GM10266 (cell line): ENCODE data around the gene TBC1D1.
A peak's percentile ranks its signal among the peaks of the same experiment; 100 is the strongest.

Experiments
- DNase-seq: peaks from one replicate; pipeline ENCODE4 v3.0.0; 2012; ENCODE audit errors: extremely low spot score
- TF ChIP-seq, protein P1 (sequence below): IDR thresholded peaks from 2 replicates; pipeline ENCODE4 v1.5.1; 2012; ENCODE audit warnings: mild to moderate bottlenecking, low read depth; ENCODE audit not compliant: control insufficient read depth, insufficient read depth; ENCODE audit errors: missing control alignments

The TBC1D1 gene

DNA sequence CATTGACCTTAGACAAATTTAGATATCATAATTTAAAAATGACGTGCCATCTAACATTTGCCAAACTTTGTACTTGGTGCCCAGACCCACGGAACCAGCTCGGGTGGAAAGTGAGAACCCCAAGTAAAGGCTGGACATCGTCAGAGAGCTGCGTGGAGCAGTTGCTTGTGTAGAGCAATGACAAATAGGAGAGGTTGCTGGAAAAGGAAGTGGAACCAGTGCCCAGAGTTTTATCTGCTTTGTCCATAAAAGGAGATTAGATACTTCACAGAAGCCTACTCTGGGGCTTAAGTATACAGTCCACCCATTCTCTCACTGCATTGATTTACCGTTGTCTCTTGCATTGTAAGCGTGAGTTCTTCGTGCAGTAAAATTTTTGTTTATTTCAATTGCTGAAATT, 5.4 kb upstream of the TBC1D1 start:
- DNase-seq, result no peak
- TF ChIP-seq, protein P1, sequence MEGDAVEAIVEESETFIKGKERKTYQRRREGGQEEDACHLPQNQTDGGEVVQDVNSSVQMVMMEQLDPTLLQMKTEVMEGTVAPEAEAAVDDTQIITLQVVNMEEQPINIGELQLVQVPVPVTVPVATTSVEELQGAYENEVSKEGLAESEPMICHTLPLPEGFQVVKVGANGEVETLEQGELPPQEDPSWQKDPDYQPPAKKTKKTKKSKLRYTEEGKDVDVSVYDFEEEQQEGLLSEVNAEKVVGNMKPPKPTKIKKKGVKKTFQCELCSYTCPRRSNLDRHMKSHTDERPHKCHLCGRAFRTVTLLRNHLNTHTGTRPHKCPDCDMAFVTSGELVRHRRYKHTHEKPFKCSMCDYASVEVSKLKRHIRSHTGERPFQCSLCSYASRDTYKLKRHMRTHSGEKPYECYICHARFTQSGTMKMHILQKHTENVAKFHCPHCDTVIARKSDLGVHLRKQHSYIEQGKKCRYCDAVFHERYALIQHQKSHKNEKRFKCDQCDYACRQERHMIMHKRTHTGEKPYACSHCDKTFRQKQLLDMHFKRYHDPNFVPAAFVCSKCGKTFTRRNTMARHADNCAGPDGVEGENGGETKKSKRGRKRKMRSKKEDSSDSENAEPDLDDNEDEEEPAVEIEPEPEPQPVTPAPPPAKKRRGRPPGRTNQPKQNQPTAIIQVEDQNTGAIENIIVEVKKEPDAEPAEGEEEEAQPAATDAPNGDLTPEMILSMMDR, result no peak

- TF ChIP-seq, protein P1, result peak; percentile 37
These were observed 759 bp upstream of the TBC1D1 start for GRCh38 chr4:37889849-37890800.

DNA sequence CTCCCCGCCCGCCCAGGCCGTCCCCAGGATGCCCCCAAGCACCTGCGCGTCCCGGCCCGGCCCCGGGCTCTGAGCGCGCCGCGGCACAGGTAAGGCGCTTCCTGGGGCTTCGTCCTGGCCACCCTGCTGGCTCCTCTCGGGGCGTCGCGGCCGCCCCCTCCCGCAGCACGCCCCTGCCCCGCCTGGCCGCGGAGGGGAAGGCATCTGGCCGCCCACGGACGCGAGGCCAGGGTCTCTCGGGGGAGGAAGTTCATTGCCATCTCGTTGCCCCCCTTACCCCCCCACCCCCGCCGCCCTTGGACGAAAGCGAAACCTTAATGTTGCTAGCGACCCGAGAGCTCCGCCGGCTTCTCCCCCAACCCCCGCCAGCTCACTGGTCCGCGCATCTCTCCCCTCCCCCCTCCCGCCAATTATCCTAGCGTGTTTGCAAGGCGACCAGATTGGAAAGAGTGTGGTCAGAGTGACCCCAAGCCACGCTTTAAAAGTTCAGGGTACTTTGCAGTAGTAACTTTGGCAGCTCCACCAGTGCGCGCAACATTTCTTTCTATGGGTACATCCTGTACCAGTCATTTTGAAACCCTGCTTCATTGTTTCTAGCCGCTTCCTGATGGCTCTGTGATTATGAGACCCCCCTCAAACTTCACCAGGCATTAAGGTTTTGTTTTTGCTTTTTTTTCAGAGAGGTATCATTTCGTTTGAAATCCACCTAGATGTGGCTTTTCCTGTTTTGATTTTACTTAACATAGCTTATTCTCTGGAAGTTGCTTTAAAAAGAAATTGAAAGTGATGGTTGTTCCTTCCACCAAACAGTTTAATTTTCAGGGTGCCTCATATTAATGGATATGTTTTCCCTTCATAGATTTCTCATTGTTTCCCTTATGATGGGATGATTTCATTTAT, 626 bp downstream of the TBC1D1 start:
- TF ChIP-seq, protein P1, result peak; percentile 15
- DNase-seq, result peak; percentile 79

More at GRCh38 chr4:37889849-37890800, 759 bp upstream of the TBC1D1 start:
- no peak for DNase-seq

- DNase-seq, result peak; percentile 73
- TF ChIP-seq, protein P1, result no peak
These were observed 1.8 kb downstream of the TBC1D1 start for GRCh38 chr4:37892641-37893040.

DNA sequence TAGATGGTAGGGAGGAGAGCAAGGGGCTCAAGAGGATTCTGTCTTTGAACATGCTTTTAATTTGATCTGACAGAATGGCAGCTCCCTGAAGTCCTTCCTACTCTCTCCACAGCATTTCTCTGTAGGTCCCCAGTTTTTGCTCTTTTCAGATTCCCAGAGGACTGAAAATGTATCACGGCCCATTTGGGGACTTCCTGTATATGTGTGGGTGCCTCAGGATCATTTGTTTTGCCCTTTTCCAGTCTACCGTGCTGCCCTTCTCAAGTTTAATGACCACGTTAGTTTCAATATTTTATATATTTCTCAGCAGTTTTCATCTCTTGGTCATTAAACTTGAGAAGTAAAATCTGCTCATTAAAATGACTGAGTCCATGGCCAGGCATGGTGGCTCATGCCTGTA, 2.3 kb downstream of the TBC1D1 start:
- TF ChIP-seq, protein P1, result no peak
- DNase-seq, result no peak

DNA sequence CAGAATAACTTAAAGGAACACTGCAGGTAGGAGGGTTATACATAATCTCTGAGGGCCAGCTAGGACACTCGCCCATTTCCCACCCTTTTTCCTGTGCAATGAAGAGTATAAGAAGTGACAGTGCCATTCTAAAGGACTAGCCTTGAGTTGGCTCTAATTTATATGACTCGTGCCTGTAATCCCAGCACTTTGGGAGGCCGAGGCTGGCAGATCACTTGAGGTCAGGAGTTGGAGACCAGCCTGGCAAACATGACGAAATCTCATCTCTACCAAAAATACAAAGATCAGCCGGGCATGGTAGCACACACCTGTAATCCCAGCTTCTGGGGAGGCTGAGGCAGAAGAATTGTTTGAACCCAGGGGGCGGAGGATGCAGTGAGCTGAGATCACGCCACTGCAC, 4.4 kb downstream of the TBC1D1 start:
- no peak for DNase-seq
- TF ChIP-seq, protein P1, result no peak
